IPS-NIHi7 (cell line): Measurements from ENCODE around the gene HMOX2.
A peak's percentile ranks its signal among the peaks of the same experiment; 100 is the strongest.

Experiments used
- DNase-seq: peaks from one replicate; pipeline ENCODE4 v3.0.0; 2012; ENCODE audit warnings: mixed read lengths; ENCODE audit errors: extremely low spot score

Gene HMOX2

DNA sequence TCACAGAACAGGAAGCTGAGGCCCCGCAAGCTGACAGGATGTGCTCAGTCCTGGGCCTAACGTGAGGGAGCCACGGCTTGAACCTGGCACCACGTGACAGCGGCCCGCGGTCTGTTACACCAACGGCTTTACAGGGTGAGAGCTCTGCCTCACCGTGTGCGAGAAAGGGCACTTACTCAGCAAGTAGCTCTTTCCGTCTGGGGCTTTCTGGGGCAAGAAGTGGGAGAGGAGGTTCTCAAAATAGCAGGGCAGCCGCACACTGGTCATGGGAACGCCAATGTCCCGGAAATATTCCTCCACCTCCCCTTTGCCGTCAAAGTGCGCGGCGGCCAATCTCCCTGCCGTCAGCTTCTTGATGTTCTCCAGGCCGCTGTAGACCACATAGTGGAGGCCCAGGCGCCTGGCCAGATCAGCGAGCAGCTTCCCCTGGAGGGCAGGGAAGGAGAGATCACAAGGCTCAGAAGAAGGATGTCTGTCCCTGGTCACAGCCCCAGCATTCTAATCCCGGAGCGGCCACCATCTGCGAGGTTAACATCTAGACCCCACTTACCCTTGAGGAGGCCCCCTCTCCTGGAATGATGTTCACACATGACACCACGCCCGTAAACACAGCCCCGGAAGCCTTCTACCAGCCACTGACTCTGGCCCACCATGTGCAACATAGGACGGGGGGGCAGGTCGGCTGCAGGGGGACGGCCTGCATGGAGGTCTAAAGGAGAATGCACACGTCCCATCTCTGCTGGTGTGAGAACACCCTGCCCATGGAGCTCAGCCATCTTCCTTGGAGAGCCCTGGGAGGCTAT lies 10.0 kb upstream of the HMOX2 start:
- no peak for DNase-seq

DNA sequence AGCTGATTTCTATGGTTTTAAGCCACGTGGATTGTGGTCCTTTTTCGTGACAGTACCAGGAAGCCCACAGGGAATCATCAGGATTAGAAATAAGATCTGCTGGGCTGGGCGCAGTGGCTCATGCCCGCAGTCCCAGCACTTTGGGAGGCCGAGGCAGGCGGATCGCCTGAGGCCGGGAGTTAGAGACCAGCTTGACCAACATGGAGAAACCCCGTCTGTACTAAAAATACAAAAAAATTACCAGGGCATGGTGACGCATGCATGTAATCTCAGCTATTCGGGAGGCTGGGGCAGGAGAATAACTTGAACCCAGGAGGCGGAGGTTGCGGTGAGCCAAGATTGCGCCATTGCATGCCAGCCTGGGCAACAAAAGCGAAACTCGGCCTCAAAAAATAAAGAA lies 8.3 kb upstream of the HMOX2 start:
- DNase-seq: no peak

DNA sequence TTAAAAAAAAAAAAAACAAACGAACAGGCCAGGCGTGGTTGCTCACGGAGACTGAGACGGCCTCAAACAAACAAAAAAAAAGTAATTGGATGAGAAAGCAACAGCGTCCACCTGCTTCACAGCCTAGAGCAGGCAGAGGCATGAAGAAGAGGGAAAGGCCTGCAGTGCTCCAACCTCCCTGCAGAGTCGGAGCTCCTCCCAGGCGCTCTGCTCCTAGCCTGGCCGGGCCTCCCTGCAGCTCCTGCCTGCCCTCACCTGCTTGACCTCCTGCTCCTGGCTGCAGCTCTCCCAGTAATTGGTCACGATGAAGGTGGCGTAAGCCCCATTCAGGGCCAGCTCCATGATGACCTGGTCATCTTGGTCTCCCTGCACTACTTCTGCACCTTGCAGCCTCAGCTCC lies 7.2 kb upstream of the HMOX2 start:
- DNase-seq: no peak

DNA sequence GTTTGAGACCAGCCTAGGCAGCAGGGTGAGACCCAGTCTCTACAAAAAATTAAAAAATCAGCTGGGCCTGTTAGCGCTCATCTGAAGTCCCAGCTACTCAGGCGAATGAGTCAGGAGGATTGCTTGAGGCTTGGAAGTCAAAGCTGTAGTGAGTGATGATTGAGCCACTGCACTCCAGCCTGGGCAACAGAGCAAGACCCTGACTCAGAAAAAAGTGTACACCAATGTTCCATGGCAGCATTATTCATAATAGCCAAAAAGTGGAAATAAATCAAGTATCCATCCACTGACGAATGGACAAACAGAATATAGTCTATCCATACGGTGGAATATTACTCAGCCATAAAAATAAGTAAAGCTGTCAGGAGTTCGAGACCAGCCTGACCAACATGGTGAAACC lies 4.3 kb upstream of the HMOX2 start:
- DNase-seq: no peak

DNA sequence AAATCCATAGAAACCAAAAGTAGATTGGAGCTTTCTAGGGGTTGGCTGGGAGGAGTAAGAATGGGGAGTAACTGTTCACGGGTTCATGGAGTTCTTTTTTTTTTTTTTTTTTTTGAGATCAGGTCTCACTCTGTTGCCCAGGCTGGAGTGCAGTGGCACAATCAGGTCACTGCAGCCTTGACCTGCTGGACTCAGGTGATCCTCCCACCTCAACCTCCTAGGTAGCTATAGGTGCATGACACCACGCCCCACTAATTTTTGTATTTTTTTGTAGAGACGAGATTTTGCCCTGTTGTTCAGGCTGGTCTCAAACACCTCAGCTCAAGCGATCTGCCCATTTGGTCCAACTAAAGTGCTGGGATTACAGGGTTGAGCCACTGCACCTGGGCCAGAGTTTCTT lies 3.3 kb upstream of the HMOX2 start:
- no peak for DNase-seq

DNA sequence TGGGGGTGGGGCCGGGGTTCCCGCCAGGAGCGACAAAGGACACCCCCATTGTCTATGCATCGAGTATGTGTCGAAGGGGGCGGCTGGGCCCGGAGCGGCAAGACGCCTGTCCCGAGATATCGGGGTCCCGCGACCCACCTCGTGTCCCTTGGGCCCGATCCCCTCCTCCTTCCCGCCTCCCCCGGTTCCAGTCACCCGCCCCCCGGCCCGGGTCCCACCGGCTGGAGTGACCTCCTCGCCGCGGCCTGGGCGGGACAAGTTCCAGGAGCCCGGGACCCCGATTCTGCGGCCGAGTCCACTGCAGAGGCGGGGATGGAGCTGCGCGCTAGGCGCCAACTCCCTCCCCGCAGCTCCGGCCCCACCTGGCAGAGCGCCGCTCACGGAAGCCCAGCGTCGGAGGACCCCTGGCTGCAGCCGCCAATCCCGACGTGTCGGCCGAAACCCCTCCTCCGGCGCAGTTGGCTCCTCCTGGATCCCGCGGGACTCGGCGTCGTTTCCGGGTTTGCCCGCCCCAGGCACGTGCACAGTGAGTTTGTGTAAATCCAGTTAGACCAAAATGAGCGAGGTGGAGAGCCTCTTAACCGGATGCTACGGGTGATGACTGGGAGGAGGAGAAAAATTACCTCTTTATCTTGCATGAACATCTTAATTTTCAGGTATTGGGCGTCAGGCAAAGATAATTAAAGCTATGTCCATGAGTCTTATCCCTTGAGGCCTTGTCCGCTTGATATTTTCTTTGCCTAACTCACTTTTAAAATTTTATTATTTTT lies 1.8 kb upstream of the HMOX2 start, which contains the start of gene NMRAL1:
Gene NMRAL1 (minus strand): TSS at position 434 of the 770 bp plus-strand sequence. CDS start 493 bp downstream, outside the sequence.
- peak; percentile 96 for DNase-seq

DNA sequence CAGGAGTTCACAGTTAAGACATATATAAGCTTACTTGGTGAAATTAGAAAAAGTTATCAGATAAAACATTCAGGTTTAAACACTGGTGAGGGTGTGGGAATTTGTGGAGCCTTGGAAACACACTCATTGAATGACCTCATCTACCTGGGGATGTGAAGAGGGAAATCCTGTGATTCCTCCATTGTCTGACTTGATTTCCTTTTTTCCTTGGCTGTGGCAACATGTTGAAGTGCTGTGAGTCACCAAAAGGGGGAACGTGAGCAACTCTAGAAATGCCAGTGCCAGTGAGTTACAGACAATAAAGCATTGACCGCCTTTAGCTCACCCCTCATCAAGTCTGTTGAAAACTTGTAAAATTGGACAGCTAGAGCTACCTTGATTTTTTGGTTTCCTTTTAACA lies 1.8 kb downstream of the HMOX2 start:
- DNase-seq: no peak

DNA sequence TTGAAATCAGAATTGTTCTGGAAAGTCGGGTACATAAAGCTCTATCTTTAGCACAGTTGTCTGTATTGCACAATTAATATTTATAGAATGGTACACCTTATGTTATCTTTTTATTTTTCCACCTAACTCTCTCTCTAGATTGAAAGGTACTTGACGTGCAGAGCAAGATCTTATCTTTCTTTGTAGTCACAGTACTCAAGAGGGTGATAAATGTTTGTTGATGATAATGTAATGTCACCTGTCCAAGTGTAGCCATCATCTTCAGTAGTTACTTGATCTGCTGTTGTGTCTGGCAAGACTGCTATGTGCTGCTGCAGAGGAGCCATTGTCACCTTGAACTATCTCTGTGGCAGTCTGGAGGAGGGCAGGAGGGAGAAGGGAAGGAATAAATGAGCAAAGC lies 5.3 kb downstream of the HMOX2 start:
- no peak for DNase-seq

DNA sequence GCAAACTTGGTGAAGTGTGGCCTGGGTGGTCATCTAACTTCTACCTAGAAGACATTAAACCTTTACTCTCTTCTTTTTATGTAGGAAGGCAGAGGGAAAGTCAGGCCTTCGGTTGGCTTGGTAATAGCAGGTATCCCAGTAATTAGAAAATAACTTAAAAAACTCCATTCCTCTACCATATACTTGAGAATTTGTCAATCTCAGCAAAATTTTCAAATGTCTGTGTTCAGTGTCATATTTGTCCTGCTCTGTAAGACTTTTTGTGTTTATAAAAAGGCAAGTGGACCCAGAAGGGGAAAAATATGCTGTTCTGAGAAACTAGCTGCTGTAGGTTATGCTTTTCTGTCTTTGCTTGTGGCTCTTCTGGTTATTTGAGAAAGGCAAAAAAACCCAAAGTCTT lies 5.8 kb downstream of the HMOX2 start:
- DNase-seq: no peak

DNA sequence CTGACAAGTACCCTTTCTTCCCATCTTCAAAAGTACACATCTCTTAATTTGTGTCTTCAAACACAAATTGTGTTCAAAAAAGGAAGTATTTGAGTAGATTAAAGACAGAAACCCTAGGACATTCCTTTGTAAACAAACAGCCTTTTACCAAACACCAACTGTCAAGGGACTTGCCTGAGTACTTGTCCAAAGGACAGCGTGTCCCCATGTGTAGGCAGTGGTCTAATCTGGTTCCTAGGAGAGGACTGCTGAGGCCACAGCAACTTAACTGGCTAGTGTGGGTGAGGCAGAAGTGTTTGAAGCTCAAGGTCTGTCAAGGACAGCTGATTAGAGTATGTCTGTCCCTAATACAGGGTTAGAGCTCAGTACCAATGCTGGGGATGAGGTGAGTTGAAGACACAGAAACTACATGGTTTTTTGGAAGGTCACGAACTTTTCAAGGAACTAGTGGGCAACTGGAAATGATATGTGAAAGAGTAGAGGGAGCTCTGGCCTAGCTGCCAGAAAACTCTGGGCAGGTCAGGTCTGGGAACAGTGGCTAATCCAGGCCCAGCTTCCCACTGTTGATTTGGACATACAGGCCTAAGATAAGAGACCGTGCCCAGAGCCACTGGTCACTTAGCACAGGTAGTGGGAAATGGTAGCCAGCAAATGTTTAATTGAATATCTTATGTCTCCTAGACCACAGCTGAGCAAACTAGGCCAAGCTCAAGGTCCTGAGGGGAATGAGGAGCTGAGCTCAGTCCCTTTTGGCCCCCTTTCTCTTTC lies 10.1 kb downstream of the HMOX2 start:
- no peak for DNase-seq

DNA sequence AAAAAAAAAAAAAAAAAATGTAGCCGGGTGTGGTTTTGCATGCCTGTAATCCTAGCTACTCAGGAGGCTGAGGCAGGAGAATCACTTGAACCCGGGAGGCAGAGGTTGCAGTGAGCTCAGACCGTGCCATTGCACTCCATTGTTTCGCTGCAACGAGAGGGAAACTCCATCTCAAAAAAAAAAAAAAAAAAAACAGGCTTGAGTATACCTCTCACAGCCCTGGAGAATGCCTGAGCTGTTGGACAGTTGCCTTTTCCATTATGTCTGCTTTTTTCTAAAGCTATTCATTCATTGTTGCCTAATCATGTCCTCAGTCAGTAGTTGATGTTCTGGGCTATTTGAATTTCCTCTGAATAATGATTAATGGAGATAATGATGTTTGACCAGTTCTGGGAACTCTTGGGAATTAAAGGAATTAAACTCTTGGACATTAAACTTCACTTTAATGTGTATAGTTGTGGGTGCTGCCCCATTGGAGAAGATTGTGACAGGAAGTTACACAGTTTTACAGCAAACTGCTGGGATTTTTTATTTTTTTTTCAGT lies 11.8 kb downstream of the HMOX2 start:
- DNase-seq: no peak

DNA sequence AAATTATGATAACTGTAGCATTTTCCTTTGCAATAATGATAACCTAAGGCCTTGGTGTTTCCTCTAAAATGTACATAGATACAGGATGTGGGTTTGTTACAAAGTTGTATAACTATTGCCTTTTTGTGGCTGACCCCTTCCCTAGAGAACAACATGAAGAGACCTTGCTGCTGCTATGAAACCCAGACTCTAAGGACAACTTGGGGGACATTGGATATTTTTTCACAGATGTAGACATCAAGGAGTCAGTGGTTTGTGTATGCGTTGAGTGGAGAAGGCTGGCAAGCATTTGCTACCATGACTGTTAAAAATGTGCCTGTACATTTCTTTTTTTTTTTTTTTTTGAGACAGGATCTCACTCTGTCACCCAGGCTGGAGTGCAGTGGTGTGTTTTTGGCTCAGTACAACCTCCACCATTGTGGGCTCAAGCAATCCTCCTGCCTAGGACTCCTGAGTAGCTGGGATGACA lies 12.3 kb downstream of the HMOX2 start:
- DNase-seq: no peak

DNA sequence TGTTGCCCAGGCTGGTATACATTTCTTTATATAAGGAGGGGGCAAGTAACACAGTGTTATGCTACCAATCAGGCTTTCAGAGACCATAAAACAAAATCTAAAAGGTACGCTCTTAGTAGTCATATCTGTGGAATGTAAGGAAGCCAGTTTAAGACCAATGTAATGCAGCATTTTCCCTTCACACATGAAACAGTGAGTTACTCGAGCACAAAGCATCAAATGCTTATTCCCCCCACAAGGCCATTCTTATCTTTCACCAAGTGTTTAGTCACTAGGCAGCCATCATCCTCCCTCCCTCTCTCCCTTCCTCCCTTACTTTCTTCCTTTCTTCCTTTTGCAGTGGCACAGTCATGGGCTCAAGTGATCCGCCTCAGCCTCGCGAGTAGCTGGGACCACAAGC lies 12.8 kb downstream of the HMOX2 start:
- no peak for DNase-seq

DNA sequence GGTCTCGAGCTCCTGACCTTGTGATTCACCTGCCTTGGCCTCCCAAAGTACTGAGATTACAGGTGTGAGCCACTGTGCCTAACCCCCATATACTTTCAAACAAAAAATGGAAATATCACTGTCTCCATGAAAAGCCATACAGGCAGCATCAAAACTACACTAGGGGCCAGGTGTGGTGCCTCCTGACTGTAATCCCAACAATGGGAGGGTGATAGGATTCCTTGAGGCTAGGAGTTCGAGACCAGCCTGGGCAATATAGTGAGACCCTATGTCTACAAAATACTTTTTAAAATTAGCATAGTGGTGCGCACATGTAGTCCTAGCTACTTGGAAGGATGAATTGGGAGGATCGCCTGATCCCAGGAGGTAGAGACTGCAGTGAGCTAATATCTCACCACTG lies 15.7 kb downstream of the HMOX2 start:
- DNase-seq: no peak

DNA sequence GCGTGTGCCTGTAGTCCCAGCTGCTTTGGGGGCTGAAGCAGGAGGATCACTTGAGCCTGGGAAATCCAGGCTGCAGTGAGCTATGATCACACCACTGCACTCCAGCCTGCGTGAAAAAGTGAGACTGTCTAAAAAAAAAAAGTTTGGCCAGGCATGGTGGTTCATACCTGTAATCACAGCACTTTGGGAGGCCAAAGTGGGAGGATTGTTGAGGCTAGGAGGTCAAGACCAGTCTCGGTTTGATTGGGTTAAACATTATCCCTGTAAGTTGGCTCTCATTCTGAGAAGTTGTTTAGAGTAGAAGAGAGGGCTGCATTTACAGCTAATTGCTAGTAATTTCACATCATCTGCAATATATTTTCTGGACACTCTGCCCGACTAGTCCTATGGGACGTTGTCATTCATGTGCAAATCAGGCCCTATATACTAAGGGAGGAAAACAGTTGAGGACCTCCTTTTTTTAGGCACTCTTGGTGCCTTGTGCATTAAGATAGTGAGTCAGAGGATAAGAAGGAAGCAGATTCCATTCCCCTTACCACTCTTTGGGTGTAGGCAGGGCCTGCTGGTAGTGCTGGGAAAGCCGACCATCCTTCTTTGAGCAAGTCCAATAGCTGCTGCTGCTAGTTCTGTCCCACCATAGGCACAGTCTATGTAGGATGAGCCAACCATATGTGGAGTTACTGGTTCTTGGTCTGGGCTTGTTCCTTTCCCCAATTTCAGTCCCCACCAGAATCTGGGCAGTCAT lies 18.7 kb downstream of the HMOX2 start:
- DNase-seq: peak; percentile 32

DNA sequence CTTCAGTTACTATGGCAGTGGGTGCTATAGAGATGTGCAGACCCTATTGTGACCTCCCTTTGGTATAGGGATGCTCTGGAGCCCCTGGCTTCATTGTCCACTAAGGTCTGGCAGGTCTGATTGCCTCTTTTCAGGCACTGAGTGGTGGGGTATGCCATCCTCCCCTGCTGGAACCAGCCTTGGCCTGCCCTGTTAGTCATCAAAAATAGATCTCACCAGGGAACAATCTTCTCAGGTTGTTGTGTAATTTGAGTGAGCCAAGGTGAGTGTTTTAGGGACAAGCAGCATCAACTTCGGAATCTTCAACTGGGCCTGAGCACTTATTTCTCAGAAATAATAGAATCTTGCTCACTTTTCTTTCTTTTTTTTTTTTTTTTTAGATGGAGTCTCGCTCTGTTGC lies 19.6 kb downstream of the HMOX2 start:
- no peak for DNase-seq

DNA sequence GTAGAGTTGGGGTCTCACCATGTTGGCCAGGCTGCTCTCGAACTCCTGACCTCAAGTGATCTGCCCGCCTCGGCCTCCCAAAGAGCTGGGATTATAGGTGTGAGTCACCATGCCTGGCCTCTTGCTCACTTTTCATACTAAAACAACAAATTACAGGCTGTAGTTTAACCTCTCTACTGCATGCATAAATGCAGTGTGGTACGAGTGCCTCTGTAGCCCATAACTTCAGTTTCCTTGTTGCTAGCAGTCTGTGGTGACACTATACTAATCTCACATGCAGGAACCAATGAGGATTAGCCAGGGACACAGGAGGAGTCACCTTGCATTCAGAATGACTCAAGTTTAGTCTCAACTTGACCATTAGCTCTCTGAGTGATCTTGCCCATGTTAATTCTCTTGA lies 20.1 kb downstream of the HMOX2 start:
- DNase-seq: no peak

DNA sequence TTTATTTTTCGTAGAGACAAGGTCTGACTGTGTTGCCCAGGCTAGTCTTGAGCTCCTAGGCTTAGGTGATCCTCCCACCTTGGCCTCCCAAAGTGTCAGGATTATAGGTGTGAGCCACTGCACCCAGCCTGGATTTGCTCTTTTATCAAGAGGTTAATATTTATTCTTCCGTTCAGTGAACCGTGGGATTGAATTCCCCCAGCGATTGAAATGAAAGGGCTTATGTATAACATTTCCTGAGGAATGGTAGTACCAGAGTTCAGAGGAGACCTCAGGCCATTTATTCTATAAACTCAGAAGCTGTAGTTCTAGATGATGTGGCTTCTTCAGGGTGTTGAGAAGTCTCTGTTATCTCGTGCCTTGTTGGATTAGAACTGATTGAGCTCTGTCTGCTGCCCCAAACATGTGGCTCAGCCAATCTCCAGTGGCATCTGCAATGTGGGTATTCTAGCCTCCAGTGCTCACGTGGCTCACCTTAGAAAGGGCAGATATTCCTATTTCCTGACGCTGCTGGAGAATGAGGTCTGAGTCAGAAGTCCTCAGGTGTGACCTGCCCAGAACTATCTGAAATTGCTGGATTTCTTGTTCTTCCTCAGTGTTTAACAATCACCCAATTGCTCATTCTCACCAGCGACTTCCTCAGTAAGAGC lies 22.5 kb downstream of the HMOX2 start:
- no peak for DNase-seq

DNA sequence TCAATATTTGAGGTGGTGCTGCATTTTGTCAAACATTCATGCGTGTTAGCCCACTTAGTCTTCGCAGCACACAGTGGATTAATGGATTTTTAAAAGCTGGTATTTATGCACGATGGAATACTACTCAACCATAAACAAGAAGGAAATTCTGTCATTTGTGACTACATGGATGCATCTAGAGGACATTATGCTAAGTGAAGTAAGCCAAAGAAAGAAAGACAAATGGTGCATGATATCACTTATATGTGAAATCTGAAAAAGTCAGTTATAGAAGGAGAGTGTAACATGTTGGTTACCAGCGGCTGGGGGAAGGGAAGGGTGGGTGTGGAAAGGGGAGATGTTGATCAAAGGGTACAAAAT lies 23.0 kb downstream of the HMOX2 start:
- no peak for DNase-seq

DNA sequence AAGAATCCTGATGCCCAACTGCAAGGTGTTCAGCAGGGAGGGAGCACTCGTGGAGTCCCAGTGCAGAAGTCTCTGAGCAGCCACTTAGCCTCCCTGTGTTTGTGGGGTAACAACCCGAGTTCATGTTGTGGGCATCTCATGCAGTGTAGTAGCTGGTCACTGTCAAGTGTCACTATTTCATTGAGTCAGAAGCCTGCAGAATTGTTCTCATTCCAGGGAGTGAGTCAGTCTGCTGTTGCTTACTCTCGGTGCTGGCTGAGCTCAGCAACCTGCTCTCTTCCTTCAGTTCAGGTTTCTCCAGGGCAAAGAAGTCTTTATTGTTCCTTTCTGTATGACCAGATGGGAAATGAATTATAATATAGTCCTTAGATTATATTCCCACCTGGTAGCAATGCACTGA lies 24.1 kb downstream of the HMOX2 start:
- peak; percentile 61 for DNase-seq

DNA sequence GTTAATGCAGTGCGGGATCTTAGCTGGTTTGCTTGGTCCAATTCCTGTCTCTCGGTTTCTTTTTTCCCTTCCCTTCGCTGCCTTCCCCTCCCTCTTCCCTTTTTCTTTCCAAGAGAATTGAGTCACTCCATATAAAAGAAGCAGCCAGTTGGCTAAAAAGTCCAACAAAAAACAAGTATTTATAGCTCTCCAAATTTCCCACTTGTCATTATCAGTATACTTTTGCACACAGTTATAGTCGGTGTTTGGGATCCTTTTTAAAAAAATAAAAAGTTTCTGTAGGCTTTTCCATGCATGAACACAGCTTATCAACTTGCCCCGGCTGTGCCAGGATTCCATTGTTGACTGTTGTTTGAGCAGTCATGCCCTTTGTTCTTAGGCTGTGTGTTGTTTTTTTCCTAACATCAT lies 24.9 kb downstream of the HMOX2 start:
- DNase-seq: no peak
